Ovary (tissue), 3 donors: Measurements from ENCODE around the gene NAALADL2.

Experiments
- CTCF ChIP-seq, 3 donors: fragments of 450-650 bp in 2 of 3; fragments of 200-600 bp in 1 of 3; IDR thresholded peaks; one replicate each; pipeline versions ENCODE4 v1.5.1 to v1.8.0; 2016 to 2022; ENCODE audit warnings: antibody characterized with exemption in 3 of 3, mild to moderate bottlenecking in 1 of 3
- POLR2A ChIP-seq: fragments of 450-650 bp; IDR thresholded peaks from one replicate; pipeline ENCODE4 v1.6.1; 2017; ENCODE audit warnings: antibody characterized with exemption, mild to moderate bottlenecking, moderate library complexity
- donor health status: DM: no; HTN: no; CAD: no.

DNA sequence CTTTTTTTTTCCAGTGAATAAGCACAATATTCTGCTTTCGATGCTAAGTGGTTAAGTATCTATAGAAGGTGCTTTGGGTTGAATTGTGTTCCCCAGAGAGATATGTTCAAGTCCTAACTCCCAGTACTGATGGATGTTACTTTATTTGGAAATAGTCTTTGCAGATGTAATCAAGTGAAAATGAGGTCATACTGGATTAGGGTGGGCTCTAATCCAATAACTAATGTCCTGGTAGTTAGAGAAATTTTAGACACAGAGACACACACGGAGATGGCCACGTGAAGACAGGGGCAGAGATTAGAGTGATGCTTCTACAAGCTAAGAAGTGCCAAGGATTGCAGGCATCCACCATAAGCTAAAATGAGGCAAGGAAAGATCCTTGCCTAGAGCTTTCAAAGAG is 662.3 kb downstream of the NAALADL2 start:
- no peak for TF ChIP-seq CTCF (IDR thresholded peaks at IDR 0.05)
- no peak for TF ChIP-seq POLR2A
